ENCODE data around the gene IFITM5.
A peak's percentile ranks its signal among the peaks of the same experiment; 100 is the strongest.
"Not testable (repeated sequence)": the region's sequence is repeated elsewhere in the genome, so short reads cannot be mapped to it uniquely, and the experiment has no call there.

IFITM5 gene

GRCh38 chr11:312092-312816 is 12.9 kb upstream of the IFITM5 start:
- DNase-seq (ENCODE audit: low spot score) (no peak), FAIRE-seq (no peak)

- FAIRE-seq; DNase-seq (ENCODE audit: low spot score): not testable (repeated sequence)
Measured at GRCh38 chr11:311013-311748, 11.9 kb upstream of the IFITM5 start.

- FAIRE-seq; DNase-seq (ENCODE audit: low spot score): not testable (repeated sequence)
Measured at GRCh38 chr11:309979-310572, 10.8 kb upstream of the IFITM5 start.

GRCh38 chr11:308740-309665 is 9.7 kb upstream of the IFITM5 start:
- FAIRE-seq; DNase-seq (ENCODE audit: low spot score): not testable (repeated sequence)

GRCh38 chr11:307766-308708 is 8.7 kb upstream of the IFITM5 start, which contains the start of gene IFITM2:
TSS of gene IFITM2 (plus strand) at chr11:307816. CDS start at chr11:308193, 377 bp downstream.
- peak; percentile 21 for DNase-seq (ENCODE audit: low spot score)

GRCh38 chr11:306645-307371 is 7.5 kb upstream of the IFITM5 start:
- no peak for FAIRE-seq
- DNase-seq (ENCODE audit: low spot score): no peak

More at GRCh38 chr11:307766-308708, 8.7 kb upstream of the IFITM5 start, which contains the start of gene IFITM2:
- not testable (repeated sequence) for FAIRE-seq

- FAIRE-seq (no peak), DNase-seq (ENCODE audit: low spot score) (no peak)
Measured at GRCh38 chr11:305844-306211, 6.5 kb upstream of the IFITM5 start.

GRCh38 chr11:304915-305843 is 5.9 kb upstream of the IFITM5 start:
- peak; percentile 31 for FAIRE-seq
- DNase-seq (ENCODE audit: low spot score): peak; percentile 5

- DNase-seq (ENCODE audit: low spot score) (no peak), FAIRE-seq (no peak)
Measured at GRCh38 chr11:304061-304506, 4.8 kb upstream of the IFITM5 start.

GRCh38 chr11:303363-303762 is 4.0 kb upstream of the IFITM5 start:
- no peak for DNase-seq (ENCODE audit: low spot score)
- FAIRE-seq: no peak

GRCh38 chr11:299951-300735 is 817 bp upstream of the IFITM5 start:
- FAIRE-seq (no peak), DNase-seq (ENCODE audit: low spot score) (no peak)

- no peak for FAIRE-seq
Measured at GRCh38 chr11:298406-299065, 790 bp downstream of the IFITM5 start.

GRCh38 chr11:297586-298405 is 1.5 kb downstream of the IFITM5 start:
- FAIRE-seq: no peak
- no peak for DNase-seq (ENCODE audit: low spot score)

More at GRCh38 chr11:298406-299065, 790 bp downstream of the IFITM5 start:
- no peak for DNase-seq (ENCODE audit: low spot score)

- FAIRE-seq: no peak
- DNase-seq (ENCODE audit: low spot score): no peak
Measured at GRCh38 chr11:297051-297585, 2.2 kb downstream of the IFITM5 start.

All from RCC 7860 (cell line).